GM12878 (cell line): ENCODE data around the gene SPIB. TPM values are rescaled to one million over a fixed set of nuclear protein-coding genes. Genes with fewer than 3 reads are reported as not detected.

ENCODE experiments used
- ATAC-seq: fragments of 200-7000 bp; cut with Tn5 transposase; 3 replicates; pipeline ENCODE4 v1.9.1; 2020; ENCODE audit warnings: mild to moderate bottlenecking, moderate library complexity
- BruUV-seq: library from RNA; stranded (reverse); fragments of 400-500 nt; replicated peaks from 2 replicates; lab custom pipeline; 2021; lab: Mats Ljungman, UMichigan
- CTCF ChIA-PET: fragments of 300-600 bp; sonication (Branson Sonifier 250); formaldehyde crosslinking; extraction: SDS; loops from one replicate; lab custom pipeline; 2021; ENCODE audit warnings: inconsistent platforms; lab: Yijun Ruan, JAX
- POLR2A ChIA-PET: fragments of 350-600 bp; formaldehyde crosslinking; extraction: SDS; loops from one replicate; lab custom pipeline; 2021; ENCODE audit warnings: inconsistent platforms; lab: Charles Lee
- RAD21 ChIA-PET: fragments of 300-600 bp; sonication (Branson Sonifier 250); formaldehyde crosslinking; loops from one replicate; lab custom pipeline; 2023; ENCODE audit warnings: antibody characterized with exemption; ENCODE audit not compliant: unreplicated experiment; lab: Charles Lee
- SMC1A ChIA-PET: fragments of 300-600 bp; sonication (Branson Sonifier 250); formaldehyde crosslinking; loops from one replicate; lab custom pipeline; 2023; ENCODE audit not compliant: unreplicated experiment, uncharacterized antibody; lab: Charles Lee
- DNase-seq: peaks from one replicate; pipeline ENCODE4 v3.0.0-alpha.2; 2011; ENCODE audit warnings: low read depth, low spot score
- FAIRE-seq: peaks from 3 replicates; lab custom pipeline; 2011; peaks lifted over from hg19 to GRCh38; lab: Jason Lieb, UNC
- H2AFZ ChIP-seq: 2 replicates; pipeline ENCODE4 v1.6.0; 2011; ENCODE audit warnings: low read depth, low read length, control low read depth; ENCODE audit not compliant: control insufficient read depth
- H3K27ac ChIP-seq: 2 replicates; pipeline ENCODE4 v1.5.1; 2011; ENCODE audit warnings: control low read depth; ENCODE audit not compliant: control insufficient read depth, insufficient read depth
- H3K27me3 ChIP-seq, 2 experiments: replicated peaks in 1 of 2; 2 replicates each; pipeline versions ENCODE4 v1.6.0 to v1.6.1; 2011; ENCODE audit warnings: low read length in 1 of 2; ENCODE audit not compliant: control insufficient read depth in 2 of 2, insufficient read depth in 2 of 2
- H3K36me3 ChIP-seq, 2 experiments: 2 replicates each; pipeline ENCODE4 v1.5.1; 2011; ENCODE audit warnings: low read length in 1 of 2; ENCODE audit not compliant: control insufficient read depth in 2 of 2, insufficient read depth in 2 of 2
- H3K4me1 ChIP-seq: 2 replicates; pipeline ENCODE4 v1.6.1; 2011; ENCODE audit warnings: mild to moderate bottlenecking, low read length, moderate library complexity, mixed read lengths; ENCODE audit not compliant: control insufficient read depth, insufficient read depth
- H3K4me2 ChIP-seq: 2 replicates; pipeline ENCODE4 v1.6.0; 2011; ENCODE audit warnings: control low read depth; ENCODE audit not compliant: control insufficient read depth, insufficient read depth
- H3K4me3 ChIP-seq: fragments of 200-600 bp; sonication (generic); 2 replicates; pipeline ENCODE4 v1.5.1; 2016
- H3K79me2 ChIP-seq: 2 replicates; pipeline ENCODE4 v1.6.0; 2011; ENCODE audit warnings: low read length; ENCODE audit not compliant: control insufficient read depth, insufficient read depth
- H3K9ac ChIP-seq: 2 replicates; pipeline ENCODE4 v1.8.0; 2011; ENCODE audit warnings: low read length, control low read depth, mixed read lengths; ENCODE audit not compliant: control insufficient read depth, insufficient read depth
- H3K9me3 ChIP-seq: replicated peaks from 3 replicates; pipeline ENCODE4 v1.5.1; 2011; ENCODE audit warnings: mild to moderate bottlenecking, low read length; ENCODE audit not compliant: control insufficient read depth, insufficient read depth
- H4K20me1 ChIP-seq: 2 replicates; pipeline ENCODE4 v1.6.0; 2011; ENCODE audit not compliant: control insufficient read depth, insufficient read depth
- CHD4 ChIP-seq: fragments of 200-600 bp; sonication (generic); IDR thresholded peaks from 2 replicates; pipeline ENCODE4 v1.6.1; 2016; ENCODE audit warnings: mild to moderate bottlenecking
- CTCF ChIP-seq, 3 experiments: IDR thresholded peaks in 2 of 3; conservative IDR thresholded peaks in 1 of 3; 2 replicates each; pipeline ENCODE4 v1.5.1; 2011; ENCODE audit warnings: low read depth in 3 of 3, low read length in 3 of 3, mild to moderate bottlenecking in 3 of 3, control low read depth in 2 of 3, moderate library complexity in 2 of 3, inconsistent platforms in 1 of 3, mixed read lengths in 1 of 3; ENCODE audit not compliant: control insufficient read depth in 2 of 3, insufficient read depth in 1 of 3; ENCODE audit errors: extremely low read depth in 1 of 3
- DPF2 ChIP-seq: fragments of 450-650 bp; IDR thresholded peaks from 2 replicates; pipeline ENCODE4 v1.6.1; 2017; ENCODE audit warnings: mild to moderate bottlenecking
- IRF5 ChIP-seq: fragments of 450-650 bp; IDR thresholded peaks from 2 replicates; pipeline ENCODE4 v1.6.1; 2017; ENCODE audit warnings: borderline replicate concordance
- KAT2A ChIP-seq: conservative IDR thresholded peaks from 2 replicates; pipeline ENCODE4 v1.6.1; 2011; ENCODE audit warnings: low read depth, low read length; ENCODE audit not compliant: control insufficient read depth
- KDM1A ChIP-seq: fragments of 200-600 bp; sonication (generic); IDR thresholded peaks from 2 replicates; pipeline ENCODE4 v1.6.1; 2016; ENCODE audit warnings: borderline replicate concordance
- MEF2B ChIP-seq: fragments of 450-650 bp; IDR thresholded peaks from 2 replicates; pipeline ENCODE4 v1.6.1; 2018; ENCODE audit warnings: mild to moderate bottlenecking, moderate library complexity; ENCODE audit not compliant: partially characterized antibody, poor library complexity, severe bottlenecking
- PRDM15 ChIP-seq: fragments of 450-650 bp; formaldehyde crosslinking; IDR thresholded peaks from 2 replicates; pipeline ENCODE4 v1.4.0; 2020; ENCODE audit warnings: mild to moderate bottlenecking, moderate library complexity
- RAD21 ChIP-seq: IDR thresholded peaks from 2 replicates; pipeline ENCODE4 v1.6.1; 2011; ENCODE audit warnings: mild to moderate bottlenecking, low read depth, low read length, moderate library complexity; ENCODE audit not compliant: insufficient read depth
- SPI1 ChIP-seq: IDR thresholded peaks from 2 replicates; pipeline ENCODE4 v1.6.1; 2011; ENCODE audit warnings: low read depth, mild to moderate bottlenecking, low read length, moderate library complexity, borderline replicate concordance; ENCODE audit not compliant: insufficient read depth
- ZBTB4 ChIP-seq: fragments of 450-650 bp; formaldehyde crosslinking; IDR thresholded peaks from 2 replicates; pipeline ENCODE4 v1.4.0; 2022; ENCODE audit warnings: mild to moderate bottlenecking, moderate library complexity
- ZNF384 ChIP-seq: IDR thresholded peaks from 2 replicates; pipeline ENCODE4 v1.6.1; 2012; ENCODE audit warnings: low read depth, mild to moderate bottlenecking, low read length, improper control_type of control experiment, borderline replicate concordance
- WGBS: methylation state at CpG from one replicate; pipeline ENCODE4 v1.1.6; 2016; ENCODE audit warnings: low lambda C conversion rate; ENCODE audit not compliant: insufficient replicate concordance, insufficient coverage; ENCODE audit errors: missing lambda C conversion rate; 5-methylcytosine and 5-hydroxymethylcytosine counted together
- in situ Hi-C: fragments of 300-500 bp; cut with MboI; formaldehyde crosslinking; loops from 9 replicates; pipeline ENCODE4 v1.14.3; 2018; ENCODE audit warnings: mixed read lengths
- intact Hi-C: fragments of 100-400 bp; cut with micrococcal nuclease; formaldehyde crosslinking; loops from one replicate; pipeline ENCODE4 v1.14.2; 2022; ENCODE audit not compliant: unreplicated experiment
- polyA plus RNA-seq, 11 experiments: library from polyadenylated mRNA; depleted of rRNA in 4 of 11; unstranded in 6 of 11; stranded (reverse) in 5 of 11; fragments of >200 nt; fragmentation: Nextera tagmentation in 4 of 11; fragmentation: Illumina TruSeq in 1 of 11; extraction: Ambion mirVana in 4 of 11; extraction: Trizol in 1 of 11; gene quantifications; 1 replicate in 1 of 11; 2 replicates in 10 of 11; pipeline versions ENCODE4 v1.2.1 to v1.2.3, GENCODE V29; 2011 to 2016; ENCODE audit warnings: inconsistent platforms in 2 of 11, missing spikeins in 2 of 11, low read depth in 1 of 11
- total RNA-seq, 4 experiments: library from RNA; depleted of rRNA in 3 of 4; stranded (reverse); fragments of >200 nt in 3 of 4; fragmentation: Illumina TruSeq in 1 of 4; extraction: Trizol in 1 of 4; gene quantifications; 2 replicates each; pipeline versions ENCODE4 v1.2.1 to v1.2.3, GENCODE V29; 2013 to 2021

The SPIB gene
- total and polyA plus RNA-seq, 10 of the 15 experiments (the other 5 are each of a cell fraction or from before 2014, with no cell fraction given): 3.5 to 123 (median 56.0) TPM

GRCh38 chr19:50476224-50476906 lies 57.6 kb downstream of the SPIB start, which contains the start of the genes EMC10 and GARIN5A:
EMC10 (plus strand) TSS chr19:50476507; CDS start chr19:50476545, 38 bp downstream.
GARIN5A (minus strand) TSS chr19:50476848; CDS start chr19:50476388, 460 bp downstream.
- SMC1A ChIA-PET: no interaction called here
- Histone ChIP-seq H3K4me2 (peak within 1 kb of the TSS; percentile 56), H3K79me2 (peaks cover 22% of the 10 kb centered on the region), H3K27me3 (no peaks in the 10 kb centered on the region), H2AFZ (peak within 1 kb of the TSS; percentile 82), H3K27ac (peak within 1 kb of the TSS; percentile 60), H3K4me1 (no peaks in the 10 kb centered on the region), H3K9ac (peak within 1 kb of the TSS; percentile 69), H3K36me3 (peaks cover 9 to 14% of the 10 kb centered on the region in 2 experiments; a peak in 2 of 4 replicates), H3K4me3 (peak within 1 kb of the TSS; percentile 90), H3K9me3 (peaks cover 6% of the 10 kb centered on the region; the same call in 2 of the 3 replicates), H4K20me1 (no peaks in the 10 kb centered on the region)
- POLR2A ChIA-PET: no interaction called here
- intact Hi-C loops: no loop called here
- FAIRE-seq (peak; percentile 91), ATAC-seq (peak; percentile 99), DNase-seq (peak; percentile 76)
- in situ Hi-C loops: no loop called here
- CTCF ChIA-PET: interaction anchor here (2.3 kb wide), 1 partner anchor 119 kb away, joined by 7 read pairs; no protein-coding TSS in a partner anchor
- BruUV-seq: no TSS peak
- RAD21 ChIA-PET: no interaction called here
- WGBS: 4% methylated on average over 57 of the region's 58 CpGs
- TF ChIP-seq PRDM15 (CRISPR knock-in tag) (no peak), CHD4 (no peak), MEF2B (no peak), KAT2A (no peak), ZBTB4 (no peak), IRF5 (no peak), KDM1A (no peak), RAD21 (no peak), ZNF384 (no peak), CTCF (IDR thresholded peaks at IDR 0.05 in 2 of 3, conservative IDR thresholded peaks at IDR 0.05 in 1 of 3; ENCODE audit: control insufficient read depth in 2 of 3, extremely low read depth in 1 of 3, insufficient read depth in 1 of 3, low read depth in 3 of 3, low read length in 3 of 3) (no peak), DPF2 (peak; percentile 66; the same call in 1 of the 2 replicates), SPI1 (no peak)
